H54 (cell line): ENCODE measurements around the gene DYNLT1.
"Not testable (repeated sequence)": the region's sequence is repeated elsewhere in the genome, so short reads cannot be mapped to it uniquely, and the experiment has no call there.

ENCODE experiments used
- DNase-seq: peaks from one replicate; pipeline ENCODE4 v3.0.0; 2011; ENCODE audit warnings: low spot score, mixed read lengths; ENCODE audit not compliant: insufficient read length
- FAIRE-seq: peaks from 3 replicates; lab custom pipeline; 2011; peaks lifted over from hg19 to GRCh38; lab: Jason Lieb, UNC
- POLR2A ChIP-seq: IDR thresholded peaks from 2 replicates; pipeline ENCODE4 v1.6.1; 2011; ENCODE audit warnings: low read depth, mild to moderate bottlenecking, low read length

The DYNLT1 gene

GRCh38 chr6:158669145-158670035 lies 24.8 kb upstream of the DYNLT1 start:
- no peak for TF ChIP-seq POLR2A
- DNase-seq (no peak), FAIRE-seq (no peak)

- no peak for TF ChIP-seq POLR2A
- DNase-seq: no peak
- FAIRE-seq: no peak
These were observed 24.2 kb upstream of the DYNLT1 start for GRCh38 chr6:158668707-158669103.

GRCh38 chr6:158667360-158667981 lies 22.9 kb upstream of the DYNLT1 start:
- FAIRE-seq (no peak), DNase-seq (no peak)
- no peak for TF ChIP-seq POLR2A

- TF ChIP-seq POLR2A: no peak
- DNase-seq: no peak
- FAIRE-seq: no peak
These were observed 22.3 kb upstream of the DYNLT1 start for GRCh38 chr6:158666628-158667359.

GRCh38 chr6:158665332-158665731 lies 20.8 kb upstream of the DYNLT1 start:
- TF ChIP-seq POLR2A: no peak
- FAIRE-seq (no peak), DNase-seq (no peak)

GRCh38 chr6:158663625-158664165 lies 19.2 kb upstream of the DYNLT1 start:
- FAIRE-seq (no peak), DNase-seq (no peak)
- TF ChIP-seq POLR2A: no peak

GRCh38 chr6:158662954-158663624 lies 18.5 kb upstream of the DYNLT1 start:
- no peak for DNase-seq
- no peak for FAIRE-seq
- TF ChIP-seq POLR2A: no peak

GRCh38 chr6:158662607-158662953 lies 18.0 kb upstream of the DYNLT1 start:
- FAIRE-seq: no peak
- no peak for DNase-seq
- TF ChIP-seq POLR2A: no peak

- FAIRE-seq (no peak), DNase-seq (no peak)
- no peak for TF ChIP-seq POLR2A
These were observed 16.7 kb upstream of the DYNLT1 start for GRCh38 chr6:158661156-158661685.

GRCh38 chr6:158660333-158660754 lies 15.8 kb upstream of the DYNLT1 start:
- DNase-seq: no peak

GRCh38 chr6:158656986-158657385 lies 12.4 kb upstream of the DYNLT1 start:
- not testable (repeated sequence) for FAIRE-seq, DNase-seq

More at GRCh38 chr6:158660333-158660754, 15.8 kb upstream of the DYNLT1 start:
- FAIRE-seq: no peak
- TF ChIP-seq POLR2A: no peak

- TF ChIP-seq POLR2A: no peak
- DNase-seq: no peak
- FAIRE-seq: no peak
These were observed 11.3 kb upstream of the DYNLT1 start for GRCh38 chr6:158655569-158656450.
